ENCODE data around the gene ITGA2B. TPM values are rescaled to one million over a fixed set of nuclear protein-coding genes. Genes with fewer than 3 reads are reported as not detected.

Gene ITGA2B
- total and polyA plus RNA-seq, 2 experiments from 2014 or later = not detected

- TF ChIP-seq EZH2phosphoT487 (IDR thresholded peaks at IDR 0.05; ENCODE audit: insufficient read depth, low read depth) = no peak
- 60% methylated on average over 7 of the region's 7 CpGs for WGBS, 2 experiments (ENCODE audit: low coverage in 1 of 2, low lambda C conversion rate in 2 of 2, missing lambda C conversion rate in 2 of 2)
- no peaks in the 10 kb centered on the region for H3K9me3 ChIP-seq (ENCODE audit: low read depth)
- peak overlapping the region; percentile 31; the same call in 1 of the 2 replicates for H3K27ac ChIP-seq
- no peak overlapping the region for H2AFZ ChIP-seq
- H4K20me1 ChIP-seq (ENCODE audit: insufficient read depth) = no peaks in the 10 kb centered on the region
- DNase-seq = no peak
- H3K36me3 ChIP-seq (ENCODE audit: low read depth) = no peaks in the 10 kb centered on the region
- H3K27me3 ChIP-seq (replicated peaks; ENCODE audit: insufficient read depth) = no peaks in the 10 kb centered on the region
- H3K9ac ChIP-seq = no peak overlapping the region
- H3K79me2 ChIP-seq (ENCODE audit: insufficient read depth) = peaks cover 13% of the 10 kb centered on the region
- no peaks in the 10 kb centered on the region for H3K9me2 ChIP-seq (ENCODE audit: insufficient read depth)
- H3F3A ChIP-seq (ENCODE audit: insufficient read depth) = peaks cover 16% of the 10 kb centered on the region
- H3K4me2 ChIP-seq (ENCODE audit: unreplicated experiment) = no peak overlapping the region
- peaks cover 7% of the 10 kb centered on the region; the same call in 1 of the 2 replicates for H3K4me1 ChIP-seq (ENCODE audit: insufficient read depth)
- in situ Hi-C loops (cut with MboI) = loop anchor here (5.0 kb wide), 1 partner anchor 106 kb away; no protein-coding TSS in a partner anchor
- no peak overlapping the region for H3K4me3 ChIP-seq
Measured at GRCh38 chr17:44327715-44328449, 61.6 kb downstream of the ITGA2B start.

- in situ Hi-C loops (cut with MboI) = loop anchor here (5.0 kb wide), 1 partner anchor 105 kb away; no protein-coding TSS in a partner anchor
Measured at GRCh38 chr17:44326861-44327444, 62.5 kb downstream of the ITGA2B start.

DNA sequence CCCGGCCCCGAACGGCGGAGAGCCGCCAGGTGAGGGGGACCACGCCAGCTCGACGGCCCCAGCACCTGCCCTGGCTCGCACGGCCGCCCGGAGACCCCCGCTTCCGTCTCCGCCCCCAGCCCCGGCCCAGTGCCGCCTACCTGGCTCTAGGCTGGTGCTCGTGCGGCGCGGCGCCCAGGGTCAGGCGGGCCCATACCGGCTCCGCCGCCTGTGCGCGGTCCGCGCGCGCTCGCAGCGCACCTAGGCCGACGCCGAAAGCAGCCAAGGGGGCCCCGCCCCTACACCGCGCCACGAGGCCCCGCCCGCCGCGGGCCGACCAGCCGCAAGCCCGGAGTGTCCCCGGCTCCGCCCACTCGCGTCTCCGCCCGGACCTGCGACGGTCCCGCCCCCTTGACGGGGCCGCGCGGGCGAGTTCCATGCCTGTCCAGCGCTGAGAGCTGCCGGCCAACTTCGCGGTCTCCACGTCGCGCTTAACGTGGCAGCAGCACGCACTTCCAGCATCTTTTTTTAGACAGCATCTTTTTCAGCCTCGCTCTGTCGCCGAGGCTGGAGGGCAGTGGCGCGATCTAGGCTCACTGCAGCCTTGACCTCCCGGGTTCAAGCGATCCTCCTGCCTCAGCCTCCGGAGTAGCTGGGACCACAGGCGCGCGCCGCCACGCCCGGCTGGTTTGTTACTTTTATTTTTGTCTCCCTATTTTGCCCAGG is 64.7 kb downstream of the ITGA2B start, which contains the start of gene SLC25A39:
Gene SLC25A39, minus strand, starts transcription at position 253 of the 705 bp plus-strand sequence. CDS start 1,261 bp downstream, outside the sequence.
- peak within 1 kb of the TSS; percentile 90 for H2AFZ ChIP-seq
- H3K9me2 ChIP-seq (ENCODE audit: insufficient read depth) = no peaks in the 10 kb centered on the region
- no peak for TF ChIP-seq EZH2 (IDR thresholded peaks at IDR 0.05; ENCODE audit: insufficient read depth, poor library complexity, severe bottlenecking)
- TF ChIP-seq EZH2phosphoT487 (IDR thresholded peaks at IDR 0.05; ENCODE audit: insufficient read depth, low read depth) = no peak
- H3K79me2 ChIP-seq (ENCODE audit: insufficient read depth) = peaks cover 15% of the 10 kb centered on the region
- H3K9ac ChIP-seq = peak within 1 kb of the TSS; percentile 88
- in situ Hi-C loops (cut with MboI) = loop anchor here (5.0 kb wide), 1 partner anchor 102 kb away; no protein-coding TSS in a partner anchor
- H3K27ac ChIP-seq = peak within 1 kb of the TSS; percentile 95
- H3K4me3 ChIP-seq = peak within 1 kb of the TSS; percentile 78
- H3K36me3 ChIP-seq (ENCODE audit: low read depth) = no peaks in the 10 kb centered on the region
- peaks cover 7% of the 10 kb centered on the region; the same call in 1 of the 2 replicates for H3K4me1 ChIP-seq (ENCODE audit: insufficient read depth)
- peaks cover 16% of the 10 kb centered on the region for H3F3A ChIP-seq (ENCODE audit: insufficient read depth)
- DNase-seq = peak; percentile 97
- no peaks in the 10 kb centered on the region for H4K20me1 ChIP-seq (ENCODE audit: insufficient read depth)
- WGBS, 2 experiments (ENCODE audit: low coverage in 1 of 2, low lambda C conversion rate in 2 of 2, missing lambda C conversion rate in 2 of 2) = 1% methylated on average over 47 to 80 of the region's 85 CpGs
- H3K27me3 ChIP-seq (replicated peaks; ENCODE audit: insufficient read depth) = no peaks in the 10 kb centered on the region
- H3K4me2 ChIP-seq (ENCODE audit: unreplicated experiment) = peak within 1 kb of the TSS; percentile 78
- H3K9me3 ChIP-seq (ENCODE audit: low read depth) = no peaks in the 10 kb centered on the region

More at GRCh38 chr17:44326861-44327444, 62.5 kb downstream of the ITGA2B start:
- Histone ChIP-seq H3K27ac (peak overlapping the region; percentile 56), H4K20me1 (ENCODE audit: insufficient read depth) (no peaks in the 10 kb centered on the region), H2AFZ (peak overlapping the region; percentile 75), H3F3A (ENCODE audit: insufficient read depth) (peaks cover 16% of the 10 kb centered on the region), H3K4me1 (ENCODE audit: insufficient read depth) (peaks cover 7% of the 10 kb centered on the region; the same call in 1 of the 2 replicates), H3K27me3 (replicated peaks; ENCODE audit: insufficient read depth) (no peaks in the 10 kb centered on the region), H3K9me3 (ENCODE audit: low read depth) (no peaks in the 10 kb centered on the region), H3K4me3 (peak overlapping the region; percentile 55), H3K9me2 (ENCODE audit: insufficient read depth) (no peaks in the 10 kb centered on the region), H3K9ac (peak overlapping the region; percentile 51), H3K79me2 (ENCODE audit: insufficient read depth) (peaks cover 15% of the 10 kb centered on the region), H3K36me3 (ENCODE audit: low read depth) (no peaks in the 10 kb centered on the region), H3K4me2 (ENCODE audit: unreplicated experiment) (peak overlapping the region; percentile 50)
- peak; percentile 99 for DNase-seq
- 20 to 25% methylated on average over 27 to 31 of the region's 31 CpGs for WGBS, 2 experiments (ENCODE audit: low coverage in 1 of 2, low lambda C conversion rate in 2 of 2, missing lambda C conversion rate in 2 of 2)
- TF ChIP-seq EZH2 (IDR thresholded peaks at IDR 0.05; ENCODE audit: insufficient read depth, poor library complexity, severe bottlenecking) (no peak), EZH2phosphoT487 (IDR thresholded peaks at IDR 0.05; ENCODE audit: insufficient read depth, low read depth) (no peak)

DNA sequence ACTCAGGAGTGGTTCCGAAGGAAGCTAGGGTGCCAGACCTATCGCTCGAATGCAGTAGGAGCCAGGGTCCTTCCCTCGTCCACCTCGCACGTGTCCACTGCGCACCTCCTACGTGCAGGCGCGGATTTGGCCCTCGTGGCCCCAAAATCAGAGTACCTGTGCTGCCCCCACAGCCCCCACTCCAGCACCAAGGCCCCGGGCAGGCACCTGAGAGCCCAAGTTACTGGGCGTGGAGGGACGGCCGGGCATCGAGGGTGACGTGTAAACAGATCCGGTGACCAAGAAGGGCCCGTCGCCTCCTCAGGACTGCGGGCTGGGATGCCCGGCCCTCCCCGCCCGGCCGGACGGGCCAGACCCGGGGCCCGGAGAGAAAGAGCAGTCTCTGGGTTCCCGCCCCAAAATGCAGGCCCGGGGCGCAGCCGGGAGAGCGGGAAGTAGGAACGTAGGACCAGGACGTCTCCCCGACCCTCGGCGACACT is 65.3 kb downstream of the ITGA2B start:
- WGBS, 2 experiments (ENCODE audit: low coverage in 1 of 2, low lambda C conversion rate in 2 of 2, missing lambda C conversion rate in 2 of 2) = 4 to 6% methylated on average over 21 to 36 of the region's 38 CpGs
- H3K36me3 ChIP-seq (ENCODE audit: low read depth) = no peaks in the 10 kb centered on the region
- H3K4me3 ChIP-seq = peak overlapping the region; percentile 78
- H3K4me2 ChIP-seq (ENCODE audit: unreplicated experiment) = peak overlapping the region; percentile 78
- peaks cover 15% of the 10 kb centered on the region for H3K79me2 ChIP-seq (ENCODE audit: insufficient read depth)
- H3K27ac ChIP-seq = peak overlapping the region; percentile 38; the same call in 1 of the 2 replicates
- H3K4me1 ChIP-seq (ENCODE audit: insufficient read depth) = peaks cover 7% of the 10 kb centered on the region; the same call in 1 of the 2 replicates
- no peaks in the 10 kb centered on the region for H3K9me2 ChIP-seq (ENCODE audit: insufficient read depth)
- H3F3A ChIP-seq (ENCODE audit: insufficient read depth) = peaks cover 16% of the 10 kb centered on the region
- TF ChIP-seq EZH2 (IDR thresholded peaks at IDR 0.05; ENCODE audit: insufficient read depth, poor library complexity, severe bottlenecking) = no peak
- TF ChIP-seq EZH2phosphoT487 (IDR thresholded peaks at IDR 0.05; ENCODE audit: insufficient read depth, low read depth) = no peak
- H4K20me1 ChIP-seq (ENCODE audit: insufficient read depth) = no peaks in the 10 kb centered on the region
- no peaks in the 10 kb centered on the region for H3K9me3 ChIP-seq (ENCODE audit: low read depth)
- in situ Hi-C loops (cut with MboI) = no loop called here
- H3K27me3 ChIP-seq (replicated peaks; ENCODE audit: insufficient read depth) = no peaks in the 10 kb centered on the region
- peak overlapping the region; percentile 56 for H2AFZ ChIP-seq
- peak overlapping the region; percentile 88 for H3K9ac ChIP-seq
- peak; percentile 61 for DNase-seq

All from GM23248 (cell line).